GM19099 (cell line): ENCODE results near the gene SCRN2.

ENCODE experiments used
- POLR2A ChIP-seq: IDR thresholded peaks from 3 replicates; pipeline ENCODE4 v1.6.1; 2011; ENCODE audit warnings: low read depth; ENCODE audit not compliant: insufficient read length; ENCODE audit errors: extremely low read depth

The SCRN2 gene

DNA sequence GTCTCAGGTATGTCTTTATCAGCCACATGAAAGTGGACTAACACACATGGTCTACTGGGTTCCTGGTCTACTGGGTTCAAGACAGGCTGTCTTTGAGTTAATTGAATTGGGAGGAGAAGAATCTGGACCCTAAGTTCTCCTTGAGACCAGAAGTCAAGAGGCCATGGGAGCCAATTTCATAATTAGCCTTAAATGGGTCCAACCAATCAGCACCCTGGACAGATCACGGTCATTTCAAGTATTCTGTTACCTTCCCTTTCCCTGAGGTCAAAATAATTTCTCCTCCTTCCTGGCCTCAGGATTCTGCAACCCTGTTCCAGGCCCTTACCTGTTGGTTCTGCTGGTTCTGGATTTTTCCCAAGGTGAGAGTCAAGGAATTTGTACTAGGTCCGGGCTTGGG lies 43.3 kb downstream of the SCRN2 start:
- no peak for TF ChIP-seq POLR2A

DNA sequence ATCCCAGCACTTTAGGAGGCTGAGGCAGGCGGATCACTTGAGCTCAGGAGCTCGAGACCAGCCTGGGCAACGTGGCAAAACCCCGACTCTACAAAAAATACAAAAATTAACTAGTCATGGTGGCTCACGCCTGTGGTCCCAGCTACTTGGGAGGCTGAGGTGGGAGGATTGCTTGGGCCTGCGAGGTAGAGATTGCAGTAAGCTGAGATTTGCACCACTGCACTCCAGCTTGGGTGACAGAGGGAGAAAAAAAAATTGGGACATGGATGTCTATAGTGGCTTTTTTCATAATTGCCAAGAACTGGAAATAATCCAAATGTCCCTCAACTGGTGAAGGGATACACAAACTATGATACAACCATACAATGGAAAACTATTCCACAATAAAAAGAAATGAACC lies 48.1 kb downstream of the SCRN2 start:
- no peak for TF ChIP-seq POLR2A

DNA sequence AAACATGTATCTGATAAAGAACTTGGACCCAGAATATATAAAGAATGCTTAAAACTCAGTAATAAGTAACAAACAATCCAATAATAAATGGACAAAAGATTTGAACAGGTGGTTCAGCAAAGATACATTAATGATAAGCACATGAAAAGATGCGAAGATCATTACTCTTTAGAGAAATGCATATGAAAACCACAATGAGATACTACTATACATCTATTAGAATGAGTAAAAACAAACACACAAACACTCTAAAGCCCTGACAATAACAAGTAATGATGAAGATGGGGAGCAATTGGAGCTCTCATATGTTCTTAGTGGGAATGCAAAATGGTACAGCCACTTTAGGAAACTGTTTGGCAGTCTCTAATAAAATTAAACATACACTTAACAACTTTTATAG lies 48.6 kb downstream of the SCRN2 start:
- TF ChIP-seq POLR2A, result no peak

DNA sequence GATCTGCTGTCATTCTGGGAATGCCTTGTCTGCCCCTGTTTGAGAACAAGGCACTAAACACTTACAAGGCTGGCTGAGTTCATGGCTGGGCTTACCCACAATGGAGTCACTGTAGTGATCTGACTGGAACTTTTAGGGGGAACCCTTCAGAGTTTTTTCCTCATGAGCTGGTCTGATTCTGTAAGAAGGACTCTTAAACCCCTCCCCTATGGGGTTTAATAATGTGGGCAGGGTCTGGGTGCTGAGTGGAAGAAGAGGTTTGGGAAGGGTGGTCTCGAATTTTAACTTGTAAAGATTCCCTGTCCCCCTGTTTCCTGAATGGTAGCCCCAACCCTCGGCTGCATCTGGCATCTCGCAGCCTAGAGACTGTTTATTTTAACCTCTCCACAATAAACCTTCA lies 50.0 kb downstream of the SCRN2 start:
- no peak for TF ChIP-seq POLR2A

DNA sequence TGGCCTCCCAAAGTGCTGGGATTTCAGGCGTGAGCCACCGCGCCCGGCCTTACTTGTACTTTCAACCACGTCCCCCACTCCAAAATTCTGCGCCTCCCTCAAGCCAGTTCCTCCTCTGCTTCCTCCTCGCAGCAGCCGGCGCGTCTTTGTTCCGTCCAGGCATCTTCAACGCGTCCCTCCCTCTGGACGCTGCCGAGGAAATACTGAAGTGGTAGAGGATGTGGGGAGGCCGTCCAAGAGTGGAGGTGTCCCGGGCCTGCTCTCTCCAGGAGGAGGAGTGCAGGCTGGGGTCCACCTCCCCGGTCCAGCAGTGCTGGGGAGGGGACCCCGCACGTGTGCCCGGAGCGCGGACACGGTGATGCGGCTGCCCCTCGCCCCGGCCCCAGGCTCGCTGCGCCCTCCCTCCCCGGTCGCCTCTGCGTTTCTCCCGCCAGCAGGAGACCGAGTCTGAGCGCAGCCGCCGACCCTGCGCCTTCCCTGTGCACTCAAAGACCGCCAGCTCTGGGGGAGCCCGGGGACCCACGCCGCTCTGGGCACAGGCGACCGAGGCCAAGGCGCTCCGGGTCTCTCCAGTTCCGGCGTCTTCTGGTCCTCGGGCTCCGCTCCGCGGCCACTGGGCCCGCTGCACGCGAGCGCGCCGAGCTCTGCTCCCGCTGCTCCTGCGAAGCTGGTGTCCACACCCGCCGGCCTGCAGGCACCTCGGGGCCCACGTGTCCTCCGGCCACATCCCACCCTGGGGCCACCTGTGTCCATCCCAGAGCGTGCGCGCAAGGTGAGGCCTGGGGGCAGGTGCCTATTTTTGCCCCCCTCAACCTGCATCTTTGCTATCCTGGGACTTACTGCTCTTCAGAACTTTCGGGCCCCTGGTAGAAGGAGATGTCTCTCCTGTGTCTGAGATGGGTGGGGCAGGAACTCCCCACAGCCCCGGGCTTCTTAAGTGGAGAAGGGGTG lies 51.2 kb downstream of the SCRN2 start:
- TF ChIP-seq POLR2A, result no peak
